ENCODE measurements around the gene RPS4Y2.

Gene RPS4Y2

GRCh38 chrY:20817067-20817466, 61.2 kb downstream of the RPS4Y2 start:
- in situ Hi-C loops (cut with MboI; ENCODE audit: low sequenced_read_pairs): no loop called here
